Activated CD8-positive, alpha-beta memory T cell treated with anti-CD3 and anti-CD28 coated beads for 36 hours (primary cell): ENCODE data around the gene PPP2R2B. TPM values are rescaled to one million over a fixed set of nuclear protein-coding genes. Genes with fewer than 3 reads are reported as not detected.
"Not testable (repeated sequence)": the region's sequence is repeated elsewhere in the genome, so short reads cannot be mapped to it uniquely, and the experiment has no call there.

ENCODE experiments used
- CTCF ChIA-PET: fragments of 350-600 bp; sonication (Branson Sonifier 250); formaldehyde crosslinking; loops from one replicate; lab custom pipeline; 2021; ENCODE audit warnings: antibody characterized with exemption; lab: Charles Lee
- POLR2A ChIA-PET: fragments of 350-600 bp; sonication (Branson Sonifier 250); formaldehyde crosslinking; loops from one replicate; lab custom pipeline; 2021; ENCODE audit warnings: antibody characterized with exemption; lab: Charles Lee
- total RNA-seq, 2 experiments: library from RNA; stranded (reverse); gene quantifications; one replicate each; pipeline ENCODE4 v1.2.3, GENCODE V29; 2021

The PPP2R2B gene
- total RNA-seq, 2 experiments from 2014 or later: 1.9 to 2.1 TPM

DNA sequence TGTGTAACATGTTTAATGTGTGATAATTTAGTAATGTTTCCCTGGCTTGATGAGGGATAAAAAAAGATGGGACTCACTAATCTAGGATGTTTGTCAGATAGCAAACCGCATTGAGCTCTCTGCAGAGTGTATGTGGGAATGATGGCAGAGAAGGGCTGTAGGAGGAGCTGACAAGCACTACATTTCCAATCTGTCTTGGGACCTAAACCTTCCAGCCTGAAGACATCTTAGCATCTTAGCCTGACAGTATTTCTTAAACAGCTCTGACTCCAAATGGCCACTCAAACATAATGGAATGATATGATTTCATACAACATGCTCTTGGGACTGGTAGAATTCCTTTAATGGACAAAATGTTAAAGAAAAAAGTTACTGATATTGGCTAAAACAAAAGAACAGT, 116.7 kb downstream of the PPP2R2B start:
- POLR2A ChIA-PET: no interaction called here
- CTCF ChIA-PET: no interaction called here

- ChIA-PET CTCF (no interaction called here), POLR2A (no interaction called here)
Observed at GRCh38 chr5:146758938-146759337, 119.6 kb downstream of the PPP2R2B start.

DNA sequence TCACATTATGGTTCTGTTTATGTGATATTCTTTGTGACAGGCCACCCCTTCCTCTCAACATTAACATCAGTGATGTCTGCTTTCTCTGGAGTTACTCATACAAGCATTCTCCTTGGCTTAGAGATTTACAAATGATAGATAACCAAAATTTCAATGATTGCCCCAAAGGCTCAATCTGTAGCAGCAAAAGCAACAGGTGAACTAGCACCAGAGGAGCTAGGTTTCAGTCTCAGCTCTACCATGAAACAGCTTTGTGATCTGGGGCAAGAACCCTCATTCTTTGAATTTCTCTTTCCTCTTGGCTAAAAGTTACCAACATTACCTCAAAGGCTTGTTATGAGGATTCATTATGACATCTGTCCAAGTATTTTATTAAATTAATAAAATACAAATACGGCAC, 120.5 kb downstream of the PPP2R2B start:
- POLR2A ChIA-PET: no interaction called here

DNA sequence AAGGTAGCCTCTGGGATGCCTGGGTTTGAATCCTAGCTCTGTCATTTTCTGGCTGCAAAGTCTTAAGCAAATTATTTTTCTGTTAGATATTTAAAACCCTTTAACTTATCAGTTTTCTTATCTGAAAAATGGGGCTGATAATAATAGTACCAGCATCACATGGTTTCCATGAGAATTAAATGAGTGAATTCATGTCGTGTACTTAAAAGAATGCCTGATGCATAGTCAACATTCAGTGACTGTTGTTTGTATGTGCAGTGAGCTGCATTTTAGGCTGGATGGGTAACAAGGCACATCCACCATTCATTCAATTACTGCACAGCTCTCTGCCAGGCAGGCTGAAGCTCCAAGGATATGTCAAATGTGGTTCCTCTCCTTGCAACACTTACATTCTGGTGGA, 122.0 kb downstream of the PPP2R2B start:
- ChIA-PET CTCF (no interaction called here), POLR2A (no interaction called here)

More for the DNA sequence above, 120.5 kb downstream of the PPP2R2B start:
- CTCF ChIA-PET: no interaction called here

- ChIA-PET CTCF (interaction anchor here (1.2 kb wide), 1 partner anchor 15 kb away, joined by 3 read pairs; no protein-coding TSS in a partner anchor), POLR2A (no interaction called here)
Observed at GRCh38 chr5:146755793-146756192, 122.8 kb downstream of the PPP2R2B start.

GRCh38 chr5:146754621-146755020, 123.9 kb downstream of the PPP2R2B start:
- ChIA-PET CTCF (no interaction called here), POLR2A (no interaction called here)

GRCh38 chr5:146753641-146754040, 124.9 kb downstream of the PPP2R2B start:
- POLR2A ChIA-PET: no interaction called here
- CTCF ChIA-PET: interaction anchor here (1.4 kb wide), 1 partner anchor 32 kb away, joined by 4 read pairs; no protein-coding TSS in a partner anchor

GRCh38 chr5:146751781-146752401, 126.7 kb downstream of the PPP2R2B start:
- POLR2A ChIA-PET: no interaction called here
- CTCF ChIA-PET: interaction anchor here (0.5 to 1.4 kb wide), 3 partner anchors 28 to 162 kb away, joined by 3 to 5 read pairs (median 4); no protein-coding TSS in a partner anchor

GRCh38 chr5:146751054-146751453, 127.5 kb downstream of the PPP2R2B start:
- CTCF ChIA-PET: interaction anchor here (1.0 kb wide), 1 partner anchor 27 kb away, joined by 5 read pairs; no protein-coding TSS in a partner anchor
- POLR2A ChIA-PET: interaction anchor here (0.8 kb wide), 1 partner anchor 43 kb away, joined by 3 read pairs; no protein-coding TSS in a partner anchor

GRCh38 chr5:146748533-146748932, 130.0 kb downstream of the PPP2R2B start:
- POLR2A ChIA-PET: no interaction called here
- CTCF ChIA-PET: no interaction called here

GRCh38 chr5:146745931-146746577, 132.5 kb downstream of the PPP2R2B start:
- POLR2A ChIA-PET: no interaction called here
- CTCF ChIA-PET: no interaction called here

- POLR2A ChIA-PET: no interaction called here
- CTCF ChIA-PET: no interaction called here
Observed at GRCh38 chr5:146744068-146744745, 134.3 kb downstream of the PPP2R2B start.

GRCh38 chr5:146734936-146735577, 143.5 kb downstream of the PPP2R2B start:
- ChIA-PET CTCF (no interaction called here), POLR2A (no interaction called here)

DNA sequence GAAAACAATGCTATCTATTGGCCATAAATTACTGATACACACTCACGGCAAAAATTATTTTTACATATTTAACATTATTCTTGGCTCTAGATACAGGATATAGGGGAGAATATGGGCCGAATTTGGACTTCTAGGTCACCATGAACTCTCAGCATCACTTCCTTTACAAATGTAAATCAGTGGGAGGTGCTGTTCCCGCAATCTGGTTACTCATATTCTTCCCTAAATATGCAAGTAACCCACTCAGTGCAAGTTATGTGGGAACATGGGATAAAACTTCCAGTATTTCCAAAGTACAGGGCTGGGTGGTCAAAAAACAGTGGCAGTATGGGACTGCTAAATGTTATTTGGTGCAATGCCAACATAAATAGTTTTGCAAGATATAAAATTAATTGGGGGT, 145.6 kb downstream of the PPP2R2B start:
- CTCF ChIA-PET: no interaction called here
- POLR2A ChIA-PET: no interaction called here

DNA sequence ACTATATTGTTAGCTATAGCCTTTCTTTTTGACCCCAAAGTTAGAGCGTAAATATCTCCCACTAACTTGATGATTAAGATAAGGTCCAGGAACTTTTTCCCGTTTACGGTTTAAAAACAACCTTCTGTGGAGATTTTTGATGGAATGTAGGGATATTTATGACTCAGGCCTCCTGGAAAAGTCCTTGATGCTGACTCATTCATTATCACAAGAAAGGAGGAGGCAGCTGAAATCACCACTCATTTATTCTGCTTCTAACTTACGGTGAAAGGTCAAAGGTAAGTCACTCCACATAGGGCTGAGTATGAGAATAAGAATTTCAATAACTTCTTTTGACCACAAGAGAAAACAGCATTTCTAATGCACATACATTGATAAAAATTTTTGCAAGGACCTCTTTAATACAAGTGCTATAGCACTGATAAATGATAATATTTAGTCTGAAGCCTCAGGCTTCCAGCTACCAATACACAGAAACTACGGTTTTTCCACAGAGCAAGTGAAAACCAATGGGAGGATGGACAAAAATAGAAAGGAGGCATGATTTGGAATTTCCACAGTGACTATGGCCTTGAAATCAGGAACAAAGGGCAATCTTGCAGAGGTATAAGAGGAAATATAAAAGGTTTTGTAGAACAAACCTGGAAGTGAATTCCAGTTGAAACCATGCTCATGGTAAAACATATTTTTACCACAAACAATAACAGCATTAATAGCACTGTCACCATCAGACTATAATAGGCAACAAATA, 146.5 kb downstream of the PPP2R2B start:
- CTCF ChIA-PET: no interaction called here
- POLR2A ChIA-PET: no interaction called here

DNA sequence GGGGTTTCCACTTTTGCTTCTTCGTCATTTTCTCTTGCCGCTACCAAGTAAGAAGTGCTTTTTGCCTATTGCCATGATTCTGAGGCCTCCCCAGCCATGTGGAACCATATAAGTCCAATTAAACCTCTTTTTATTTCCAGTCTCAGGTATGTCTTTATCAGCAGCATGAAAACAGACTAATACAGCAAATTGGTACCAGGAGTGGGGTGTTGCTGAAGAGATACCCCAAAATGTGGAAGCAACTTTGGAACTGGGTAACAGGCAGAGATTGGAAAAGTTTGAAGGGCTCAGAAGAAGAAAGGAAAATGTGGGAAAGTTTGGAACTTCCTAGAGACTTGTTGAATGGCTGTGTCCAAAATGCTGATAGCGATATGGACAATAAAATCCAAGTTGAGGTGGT, 149.8 kb downstream of the PPP2R2B start:
- CTCF ChIA-PET, POLR2A ChIA-PET: not testable (repeated sequence)

- POLR2A ChIA-PET: no interaction called here
- CTCF ChIA-PET: no interaction called here
Observed at GRCh38 chr5:146726891-146727290, 151.7 kb downstream of the PPP2R2B start.

- POLR2A ChIA-PET: no interaction called here
- CTCF ChIA-PET: no interaction called here
Observed at GRCh38 chr5:146726020-146726419, 152.5 kb downstream of the PPP2R2B start.

- CTCF ChIA-PET: no interaction called here
- POLR2A ChIA-PET: no interaction called here
Observed at GRCh38 chr5:146725025-146725424, 153.5 kb downstream of the PPP2R2B start.
